D341Med (cell line): ENCODE data around the gene MTMR3.
"Not testable (repeated sequence)": the region's sequence is repeated elsewhere in the genome, so short reads cannot be mapped to it uniquely, and the experiment has no call there.

ENCODE experiments used
- DNase-seq: peaks from one replicate; pipeline ENCODE4 v3.0.0; 2012; ENCODE audit warnings: low spot score

Gene MTMR3

GRCh38 chr22:29967461-29967860, 84.5 kb downstream of the MTMR3 start:
- no peak for DNase-seq

- DNase-seq: no peak
Observed at GRCh38 chr22:29971607-29972006, 88.6 kb downstream of the MTMR3 start.

GRCh38 chr22:29972121-29972520, 89.1 kb downstream of the MTMR3 start:
- no peak for DNase-seq

- no peak for DNase-seq
Observed at GRCh38 chr22:29973269-29973668, 90.3 kb downstream of the MTMR3 start.

GRCh38 chr22:29973680-29974079, 90.7 kb downstream of the MTMR3 start:
- not testable (repeated sequence) for DNase-seq

GRCh38 chr22:29975494-29975893, 92.5 kb downstream of the MTMR3 start:
- no peak for DNase-seq

- no peak for DNase-seq
Observed at GRCh38 chr22:29977107-29977506, 94.1 kb downstream of the MTMR3 start.

- DNase-seq: no peak
Observed at GRCh38 chr22:29979777-29980321, 96.9 kb downstream of the MTMR3 start.

GRCh38 chr22:29983296-29983917, 100.4 kb downstream of the MTMR3 start:
- DNase-seq: no peak

GRCh38 chr22:29985912-29986311, 102.9 kb downstream of the MTMR3 start:
- DNase-seq: peak; percentile 49

GRCh38 chr22:29987137-29987536, 104.2 kb downstream of the MTMR3 start:
- DNase-seq: no peak

GRCh38 chr22:29988719-29989118, 105.7 kb downstream of the MTMR3 start:
- DNase-seq: no peak

- DNase-seq: no peak
Observed at GRCh38 chr22:29989446-29989845, 106.5 kb downstream of the MTMR3 start.

- DNase-seq: no peak
Observed at GRCh38 chr22:29992341-29993275, 109.6 kb downstream of the MTMR3 start.

GRCh38 chr22:29994027-29994715, 111.2 kb downstream of the MTMR3 start:
- DNase-seq: no peak

- peak; percentile 36 for DNase-seq
Observed at GRCh38 chr22:29994943-29995342, 112.0 kb downstream of the MTMR3 start.

- no peak for DNase-seq
Observed at GRCh38 chr22:29997107-29997506, 114.1 kb downstream of the MTMR3 start.

- DNase-seq: no peak
Observed at GRCh38 chr22:29997516-29997915, 114.5 kb downstream of the MTMR3 start.

GRCh38 chr22:29998627-29999384, 115.8 kb downstream of the MTMR3 start:
- no peak for DNase-seq

- DNase-seq: no peak
Observed at GRCh38 chr22:30000566-30000965, 117.6 kb downstream of the MTMR3 start.

GRCh38 chr22:30001459-30001858, 118.5 kb downstream of the MTMR3 start:
- DNase-seq: no peak
